ENCODE measurements around the gene KDM2B.
A peak's percentile ranks its signal among the peaks of the same experiment; 100 is the strongest.

KDM2B gene

GRCh38 chr12:121452985-121453360, 127.8 kb downstream of the KDM2B start:
- Histone ChIP-seq H3K9me3 (ENCODE audit: low read depth, low read length) (no peaks in the 10 kb centered on the region), H3K27ac (no peak overlapping the region), H3K36me3 (ENCODE audit: insufficient read depth, low read length) (peaks cover 11% of the 10 kb centered on the region), H3K4me3 (no peak overlapping the region), H3K9ac (ENCODE audit: insufficient read length) (no peak overlapping the region)
- DNase-seq (ENCODE audit: low read depth, low spot score) = no peak
- TF ChIP-seq EZH2 (IDR thresholded peaks at IDR 0.05) (no peak), POLR2AphosphoS5 (IDR thresholded peaks at IDR 0.05; ENCODE audit: borderline replicate concordance, low read depth, low read length) (no peak), FOXP2 (optimal IDR thresholded peaks at IDR 0.05; ENCODE audit: control extremely low read depth, extremely low read length, insufficient read depth) (no peak)

- Histone ChIP-seq H3K27ac (peak overlapping the region; percentile 3; the same call in 1 of the 2 replicates), H3K9me3 (ENCODE audit: low read depth, low read length) (no peaks in the 10 kb centered on the region), H3K4me3 (no peak overlapping the region), H3K36me3 (ENCODE audit: insufficient read depth, low read length) (peaks cover 11% of the 10 kb centered on the region), H3K9ac (ENCODE audit: insufficient read length) (no peak overlapping the region)
- TF ChIP-seq FOXP2 (optimal IDR thresholded peaks at IDR 0.05; ENCODE audit: control extremely low read depth, extremely low read length, insufficient read depth) (no peak), POLR2AphosphoS5 (IDR thresholded peaks at IDR 0.05; ENCODE audit: borderline replicate concordance, low read depth, low read length) (no peak), EZH2 (IDR thresholded peaks at IDR 0.05) (no peak)
- DNase-seq (ENCODE audit: low read depth, low spot score) = no peak
These were observed 128.4 kb downstream of the KDM2B start for GRCh38 chr12:121452340-121452984.

GRCh38 chr12:121451961-121452339, 128.9 kb downstream of the KDM2B start:
- H3K9ac ChIP-seq (ENCODE audit: insufficient read length) = no peak overlapping the region
- no peak for DNase-seq (ENCODE audit: low read depth, low spot score)
- peak overlapping the region; percentile 3; the same call in 1 of the 2 replicates for H3K27ac ChIP-seq
- H3K4me3 ChIP-seq = no peak overlapping the region
- TF ChIP-seq POLR2AphosphoS5 (IDR thresholded peaks at IDR 0.05; ENCODE audit: borderline replicate concordance, low read depth, low read length) (no peak), FOXP2 (optimal IDR thresholded peaks at IDR 0.05; ENCODE audit: control extremely low read depth, extremely low read length, insufficient read depth) (no peak), EZH2 (IDR thresholded peaks at IDR 0.05) (no peak)
- no peaks in the 10 kb centered on the region for H3K9me3 ChIP-seq (ENCODE audit: low read depth, low read length)
- peaks cover 12% of the 10 kb centered on the region for H3K36me3 ChIP-seq (ENCODE audit: insufficient read depth, low read length)

GRCh38 chr12:121448771-121449315, 132.0 kb downstream of the KDM2B start:
- no peak overlapping the region for H3K9ac ChIP-seq (ENCODE audit: insufficient read length)

GRCh38 chr12:121446750-121447149, 134.1 kb downstream of the KDM2B start:
- no peak overlapping the region for H3K4me3 ChIP-seq
- H3K36me3 ChIP-seq (ENCODE audit: insufficient read depth, low read length) = peaks cover 29% of the 10 kb centered on the region
- H3K27ac ChIP-seq = peak overlapping the region; percentile 31; the same call in 1 of the 2 replicates
- no peak overlapping the region for H3K9ac ChIP-seq (ENCODE audit: insufficient read length)
- no peak for DNase-seq (ENCODE audit: low read depth, low spot score)
- TF ChIP-seq POLR2AphosphoS5 (IDR thresholded peaks at IDR 0.05; ENCODE audit: borderline replicate concordance, low read depth, low read length) (no peak), FOXP2 (optimal IDR thresholded peaks at IDR 0.05; ENCODE audit: control extremely low read depth, extremely low read length, insufficient read depth) (no peak), EZH2 (IDR thresholded peaks at IDR 0.05) (no peak)
- no peaks in the 10 kb centered on the region for H3K9me3 ChIP-seq (ENCODE audit: low read depth, low read length)

More at GRCh38 chr12:121448771-121449315, 132.0 kb downstream of the KDM2B start:
- no peak for DNase-seq (ENCODE audit: low read depth, low spot score)
- Histone ChIP-seq H3K4me3 (no peak overlapping the region), H3K27ac (no peak overlapping the region), H3K9me3 (ENCODE audit: low read depth, low read length) (no peaks in the 10 kb centered on the region), H3K36me3 (ENCODE audit: insufficient read depth, low read length) (peaks cover 16% of the 10 kb centered on the region)
- no peak for TF ChIP-seq EZH2 (IDR thresholded peaks at IDR 0.05)
- no peak for TF ChIP-seq FOXP2 (optimal IDR thresholded peaks at IDR 0.05; ENCODE audit: control extremely low read depth, extremely low read length, insufficient read depth)
- TF ChIP-seq POLR2AphosphoS5 (IDR thresholded peaks at IDR 0.05; ENCODE audit: borderline replicate concordance, low read depth, low read length) = no peak

GRCh38 chr12:121444842-121445202, 136.0 kb downstream of the KDM2B start:
- H3K9ac ChIP-seq (ENCODE audit: insufficient read length) = no peak overlapping the region
- no peak for DNase-seq (ENCODE audit: low read depth, low spot score)

GRCh38 chr12:121443911-121444841, 136.6 kb downstream of the KDM2B start:
- Histone ChIP-seq H3K36me3 (ENCODE audit: insufficient read depth, low read length) (peaks cover 46% of the 10 kb centered on the region), H3K9ac (ENCODE audit: insufficient read length) (no peak overlapping the region), H3K4me3 (no peak overlapping the region), H3K9me3 (ENCODE audit: low read depth, low read length) (no peaks in the 10 kb centered on the region), H3K27ac (no peak overlapping the region)
- DNase-seq (ENCODE audit: low read depth, low spot score) = no peak
- TF ChIP-seq EZH2 (IDR thresholded peaks at IDR 0.05) (no peak), POLR2AphosphoS5 (IDR thresholded peaks at IDR 0.05; ENCODE audit: borderline replicate concordance, low read depth, low read length) (no peak), FOXP2 (optimal IDR thresholded peaks at IDR 0.05; ENCODE audit: control extremely low read depth, extremely low read length, insufficient read depth) (no peak)

More at GRCh38 chr12:121444842-121445202, 136.0 kb downstream of the KDM2B start:
- no peak overlapping the region for H3K4me3 ChIP-seq
- peaks cover 45% of the 10 kb centered on the region for H3K36me3 ChIP-seq (ENCODE audit: insufficient read depth, low read length)
- no peak overlapping the region for H3K27ac ChIP-seq
- TF ChIP-seq POLR2AphosphoS5 (IDR thresholded peaks at IDR 0.05; ENCODE audit: borderline replicate concordance, low read depth, low read length) (no peak), FOXP2 (optimal IDR thresholded peaks at IDR 0.05; ENCODE audit: control extremely low read depth, extremely low read length, insufficient read depth) (no peak), EZH2 (IDR thresholded peaks at IDR 0.05) (no peak)
- H3K9me3 ChIP-seq (ENCODE audit: low read depth, low read length) = no peaks in the 10 kb centered on the region

All from SK-N-MC (cell line).